HepG2 (cell line): ENCODE data around the gene PTGDS. TPM values are rescaled to one million over a fixed set of nuclear protein-coding genes. Genes with fewer than 3 reads are reported as not detected.

Experiments
- ATAC-seq: fragments of 200-7000 bp; cut with Tn5 transposase; 3 replicates; pipeline ENCODE4 v1.9.1; 2020; ENCODE audit warnings: mild to moderate bottlenecking, moderate library complexity
- BruUV-seq: library from RNA; stranded (reverse); fragments of 400-500 nt; replicated peaks from 2 replicates; lab custom pipeline; 2021; lab: Mats Ljungman, UMichigan
- CTCF ChIA-PET: fragments of 300-600 bp; formaldehyde crosslinking; extraction: SDS; loops from one replicate; lab custom pipeline; 2021; ENCODE audit warnings: low total read pairs, inconsistent platforms, low intra/inter-chr PET ratio; lab: Yijun Ruan, JAX
- POLR2A ChIA-PET: fragments of 350-600 bp; sonication (Branson Sonifier 250); formaldehyde crosslinking; loops from one replicate; lab custom pipeline; 2020; ENCODE audit warnings: antibody characterized with exemption, inconsistent platforms; lab: Yijun Ruan, JAX
- DNase-seq: peaks from one replicate; pipeline ENCODE4 v3.0.0-alpha.2; 2015; ENCODE audit warnings: low spot score
- FAIRE-seq: peaks from 3 replicates; lab custom pipeline; 2011; peaks lifted over from hg19 to GRCh38; lab: Jason Lieb, UNC
- H2AFZ ChIP-seq: one replicate; pipeline ENCODE4 v1.6.1; 2011; ENCODE audit warnings: low read length, inconsistent platforms
- H3K27ac ChIP-seq: fragments of 300-600 bp; 3 replicates; pipeline ENCODE4 v1.8.0; 2011; ENCODE audit warnings: mixed run types, mild to moderate bottlenecking, mixed read lengths, low read length, inconsistent platforms; ENCODE audit not compliant: insufficient read depth; ENCODE audit errors: extremely low read length
- H3K27me3 ChIP-seq, 2 experiments: fragments of 200-600 bp in 1 of 2; 2 replicates in 1 of 2; 3 replicates in 1 of 2; pipeline versions ENCODE4 v1.6.0 to v1.8.0; 2011; ENCODE audit warnings: low read length in 2 of 2, mild to moderate bottlenecking in 2 of 2, moderate library complexity in 2 of 2, inconsistent platforms in 1 of 2; ENCODE audit not compliant: insufficient read depth in 2 of 2, control insufficient read depth in 1 of 2
- H3K36me3 ChIP-seq, 2 experiments: fragments of 200-600 bp in 1 of 2; replicated peaks in 1 of 2; 2 replicates in 1 of 2; 3 replicates in 1 of 2; pipeline versions ENCODE4 v1.5.1 to v1.8.0; 2011; ENCODE audit warnings: low read length in 2 of 2, inconsistent platforms in 1 of 2; ENCODE audit not compliant: insufficient read depth in 2 of 2, control insufficient read depth in 1 of 2
- H3K4me1 ChIP-seq: 2 replicates; pipeline ENCODE4 v1.5.1; 2012; ENCODE audit warnings: low read length, inconsistent platforms; ENCODE audit not compliant: insufficient read depth
- H3K4me2 ChIP-seq: 2 replicates; pipeline ENCODE4 v1.6.0; 2011; ENCODE audit warnings: low read depth, low read length, inconsistent platforms
- H3K4me3 ChIP-seq, 3 experiments: fragments of 200-600 bp in 1 of 3; sonication (generic), shearing (Covaris generic) in 1 of 3; replicated peaks in 1 of 3; 2 replicates each; pipeline ENCODE4 v1.5.1; 2011 to 2016; ENCODE audit warnings: low read length in 3 of 3, inconsistent platforms in 2 of 3, low read depth in 2 of 3, mild to moderate bottlenecking in 2 of 3, control low read depth in 1 of 3, mixed read lengths in 1 of 3; ENCODE audit not compliant: insufficient read depth in 1 of 3
- H3K79me2 ChIP-seq: one replicate; pipeline ENCODE4 v1.6.1; 2011; ENCODE audit warnings: low read length, inconsistent platforms; ENCODE audit not compliant: insufficient read depth
- H3K9ac ChIP-seq: 2 replicates; pipeline ENCODE4 v1.6.0; 2011; ENCODE audit warnings: mild to moderate bottlenecking, low read depth, low read length, inconsistent platforms; ENCODE audit not compliant: insufficient read depth
- H3K9me3 ChIP-seq: 2 replicates; pipeline ENCODE4 v1.5.1; 2012; ENCODE audit warnings: mild to moderate bottlenecking, low read length
- H4K20me1 ChIP-seq: 2 replicates; pipeline ENCODE4 v1.6.0; 2011; ENCODE audit warnings: inconsistent platforms, mild to moderate bottlenecking, low read length, moderate library complexity; ENCODE audit not compliant: insufficient read depth
- ATF7 ChIP-seq, 2 experiments: fragments of 450-650 bp in 1 of 2; sonication (generic) in 1 of 2; formaldehyde crosslinking in 1 of 2; IDR thresholded peaks; 2 replicates each; pipeline versions ENCODE4 v1.4.0 to v1.6.1; 2016 to 2020; ENCODE audit warnings: antibody characterized with exemption in 1 of 2, mild to moderate bottlenecking in 1 of 2, missing genetic modification reagents in 1 of 2
- GPBP1L1 ChIP-seq: sonication (generic); formaldehyde crosslinking; IDR thresholded peaks from 2 replicates; pipeline ENCODE4 v1.5.0; 2020; ENCODE audit warnings: mild to moderate bottlenecking, missing genetic modification reagents
- NFIB ChIP-seq: sonication (generic); formaldehyde crosslinking; IDR thresholded peaks from 2 replicates; pipeline ENCODE4 v1.9.0; 2021; ENCODE audit warnings: missing genetic modification reagents, mild to moderate bottlenecking, borderline replicate concordance
- NR1H2 ChIP-seq: sonication (generic); formaldehyde crosslinking; IDR thresholded peaks from 2 replicates; pipeline ENCODE4 v1.8.1; 2022; ENCODE audit warnings: low read depth, missing genetic modification reagents, borderline replicate concordance
- PREB ChIP-seq: sonication (generic); formaldehyde crosslinking; IDR thresholded peaks from 2 replicates; pipeline ENCODE4 v1.4.0; 2020; ENCODE audit warnings: missing genetic modification reagents
- SMAD3 ChIP-seq: sonication (generic); formaldehyde crosslinking; IDR thresholded peaks from 2 replicates; pipeline ENCODE4 v1.4.0; 2020; ENCODE audit warnings: missing genetic modification reagents
- SNAI1 ChIP-seq: sonication (generic); formaldehyde crosslinking; IDR thresholded peaks from 2 replicates; pipeline ENCODE4 v1.5.0; 2020; ENCODE audit warnings: mild to moderate bottlenecking, missing genetic modification reagents, borderline replicate concordance
- SPEN ChIP-seq: sonication (generic); formaldehyde crosslinking; IDR thresholded peaks from 2 replicates; pipeline ENCODE4 v1.5.1; 2020; ENCODE audit warnings: low read depth, mild to moderate bottlenecking, missing genetic modification reagents
- SRF ChIP-seq: IDR thresholded peaks from 2 replicates; pipeline ENCODE4 v1.6.1; 2011; ENCODE audit warnings: mild to moderate bottlenecking, low read depth, low read length, moderate library complexity
- TEF ChIP-seq: sonication (generic); formaldehyde crosslinking; IDR thresholded peaks from 2 replicates; pipeline ENCODE4 v1.5.0; 2020; ENCODE audit warnings: missing genetic modification reagents
- ZKSCAN1 ChIP-seq: fragments of 150-350 bp; IDR thresholded peaks from 2 replicates; pipeline ENCODE4 v1.6.1; 2014; ENCODE audit warnings: low read length
- ZNF672 ChIP-seq: sonication (generic); formaldehyde crosslinking; IDR thresholded peaks from 2 replicates; pipeline ENCODE4 v1.8.1; 2022; ENCODE audit warnings: missing genetic modification reagents
- ZNF788 ChIP-seq: sonication (generic); formaldehyde crosslinking; IDR thresholded peaks from 2 replicates; pipeline ENCODE4 v1.5.0; 2020; ENCODE audit warnings: mild to moderate bottlenecking, missing genetic modification reagents, borderline replicate concordance
- WGBS: methylation state at CpG from one replicate; pipeline ENCODE4 v1.1.6; 2017; ENCODE audit warnings: low lambda C conversion rate; 5-methylcytosine and 5-hydroxymethylcytosine counted together
- in situ Hi-C: cut with HindIII; loops from 2 replicates; pipeline ENCODE4 v1.10.0; 2017; ENCODE audit warnings: low pct_unique_long_range_greater_than_20kb; ENCODE audit not compliant: extremely low pct_ligation_motif_present
- intact Hi-C: fragments of 100-400 bp; cut with micrococcal nuclease; formaldehyde crosslinking; loops from one replicate; pipeline ENCODE4 v1.10.0; 2022; ENCODE audit not compliant: unreplicated experiment
- polyA plus RNA-seq, 8 experiments: library from polyadenylated mRNA; depleted of rRNA in 3 of 8; stranded (reverse) in 7 of 8; unstranded in 1 of 8; fragments of >200 nt; fragmentation: Illumina TruSeq in 4 of 8; extraction: Trizol in 4 of 8; gene quantifications; 2 replicates each; pipeline versions ENCODE4 v1.2.1 to v1.2.3, GENCODE V29; 2011 to 2016; ENCODE audit warnings: low read depth in 4 of 8, missing spikeins in 1 of 8, mixed read lengths in 1 of 8; ENCODE audit not compliant: insufficient read depth in 1 of 8
- total RNA-seq, 5 experiments: library from RNA; depleted of rRNA; stranded (reverse); fragments of >200 nt; fragmentation: Illumina TruSeq; extraction: Trizol; gene quantifications; 2 replicates each; pipeline ENCODE4 v1.2.3, GENCODE V29; 2016; ENCODE audit warnings: low read depth in 1 of 5

Gene PTGDS
- total and polyA plus RNA-seq, 2 of the 13 experiments (the other 11 are each of a cell fraction or from before 2014, with no cell fraction given) = 0.33 to 0.50 TPM

GRCh38 chr9:137018761-137019559 is 41.7 kb downstream of the PTGDS start:
- intact Hi-C loops (no loop called here), in situ Hi-C loops (no loop called here)
- Histone ChIP-seq H3K9ac (no peak overlapping the region), H3K27me3 (no peaks in the 10 kb centered on the region), H3K4me1 (peaks cover 27% of the 10 kb centered on the region), H3K4me2 (no peak overlapping the region), H2AFZ (no peak overlapping the region), H3K36me3 (peaks cover 1 to 2% of the 10 kb centered on the region in 2 experiments; a peak in 1 of 5 replicates), H3K4me3 (no peak overlapping the region), H3K79me2 (no peaks in the 10 kb centered on the region), H3K9me3 (no peaks in the 10 kb centered on the region), H4K20me1 (no peaks in the 10 kb centered on the region), H3K27ac (no peak overlapping the region)
- POLR2A ChIA-PET = no interaction called here
- ATAC-seq (no peak), DNase-seq (no peak), FAIRE-seq (no peak)
- CTCF ChIA-PET = no interaction called here
- 93% methylated on average over 5 of the region's 36 CpGs for WGBS
- no TSS peak for BruUV-seq
- TF ChIP-seq ZNF788 (no peak), SRF (no peak)

- POLR2A ChIA-PET = no interaction called here
- 98% methylated on average over 8 of the region's 34 CpGs for WGBS
- DNase-seq = no peak
- BruUV-seq = no TSS peak
- Histone ChIP-seq H3K4me2 (no peak overlapping the region), H3K27me3 (no peaks in the 10 kb centered on the region), H3K9me3 (no peaks in the 10 kb centered on the region), H3K36me3 (peaks cover 1 to 2% of the 10 kb centered on the region in 2 experiments; a peak in 1 of 5 replicates), H3K9ac (no peak overlapping the region), H4K20me1 (no peaks in the 10 kb centered on the region), H2AFZ (no peak overlapping the region), H3K27ac (no peak overlapping the region), H3K79me2 (no peaks in the 10 kb centered on the region), H3K4me1 (peaks cover 35% of the 10 kb centered on the region), H3K4me3 (no peak overlapping the region)
- CTCF ChIA-PET = no interaction called here
- no peak for FAIRE-seq
- ATAC-seq = no peak
- in situ Hi-C loops = no loop called here
- intact Hi-C loops = no loop called here
- TF ChIP-seq NFIB = no peak
- TF ChIP-seq NR1H2 (CRISPR knock-in tag) = no peak
- no peak for TF ChIP-seq SMAD3 (CRISPR knock-in tag)
- TF ChIP-seq ZNF672 (CRISPR knock-in tag) = no peak
- TF ChIP-seq PREB (CRISPR knock-in tag) = no peak
- no peak for TF ChIP-seq GPBP1L1 (CRISPR knock-in tag)
- TF ChIP-seq TEF (CRISPR knock-in tag) = no peak
- TF ChIP-seq SPEN = no peak
- no peak for TF ChIP-seq ATF7 (IDR thresholded peaks at IDR 0.05)
- TF ChIP-seq ATF7 (CRISPR knock-in tag; IDR thresholded peaks at IDR 0.05) = no peak
- no peak for TF ChIP-seq ZKSCAN1
- TF ChIP-seq SNAI1 (CRISPR knock-in tag) = no peak
Observed at GRCh38 chr9:137019891-137020683, 42.8 kb downstream of the PTGDS start.
